Panc1 (cell line): Measurements from ENCODE around the gene LCN1.

Experiments used
- POLR2AphosphoS5 ChIP-seq: IDR thresholded peaks from 2 replicates; pipeline ENCODE4 v1.6.1; 2012; ENCODE audit warnings: mild to moderate bottlenecking, low read depth, low read length, moderate library complexity
- SIN3A ChIP-seq: IDR thresholded peaks from 2 replicates; pipeline ENCODE4 v1.6.1; 2012; ENCODE audit warnings: low read depth, mild to moderate bottlenecking, low read length, moderate library complexity, borderline replicate concordance; ENCODE audit not compliant: insufficient read depth
- TCF7L2 ChIP-seq: IDR thresholded peaks from 2 replicates; pipeline ENCODE4 v1.6.1; 2011; ENCODE audit warnings: mild to moderate bottlenecking, low read depth, low read length, inconsistent platforms
- TF ChIP-seq, protein P1 (sequence below): fragments of 450-650 bp; IDR thresholded peaks from 2 replicates; pipeline ENCODE4 v1.5.1; 2017; ENCODE audit warnings: mild to moderate bottlenecking
- TF ChIP-seq, protein P2 (sequence below), 2 experiments: IDR thresholded peaks; 2 replicates each; pipeline ENCODE4 v1.6.1; 2011 to 2012; ENCODE audit warnings: low read depth in 2 of 2, control low read depth in 1 of 2, low read length in 1 of 2, mild to moderate bottlenecking in 1 of 2, moderate library complexity in 1 of 2; ENCODE audit not compliant: insufficient read depth in 1 of 2

DNA sequence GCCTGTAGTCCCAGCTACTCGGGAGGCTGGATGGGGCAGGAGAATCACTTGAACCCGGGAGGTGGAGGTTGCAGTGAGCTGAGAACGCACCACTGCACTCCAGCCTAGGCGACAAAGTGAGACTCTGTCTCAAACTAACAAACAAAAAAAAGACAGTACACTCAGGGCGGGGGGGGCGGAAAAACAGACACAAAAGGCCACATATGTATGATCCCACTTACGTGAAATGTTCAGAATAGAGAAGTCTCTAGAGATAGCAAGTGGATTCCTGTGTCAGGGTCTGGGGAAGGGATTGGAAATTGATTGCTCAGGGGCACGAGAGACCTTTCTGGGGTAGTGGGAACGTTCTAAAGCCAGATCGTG is 9.0 kb upstream of the LCN1 start:
- TF ChIP-seq, protein P1, sequence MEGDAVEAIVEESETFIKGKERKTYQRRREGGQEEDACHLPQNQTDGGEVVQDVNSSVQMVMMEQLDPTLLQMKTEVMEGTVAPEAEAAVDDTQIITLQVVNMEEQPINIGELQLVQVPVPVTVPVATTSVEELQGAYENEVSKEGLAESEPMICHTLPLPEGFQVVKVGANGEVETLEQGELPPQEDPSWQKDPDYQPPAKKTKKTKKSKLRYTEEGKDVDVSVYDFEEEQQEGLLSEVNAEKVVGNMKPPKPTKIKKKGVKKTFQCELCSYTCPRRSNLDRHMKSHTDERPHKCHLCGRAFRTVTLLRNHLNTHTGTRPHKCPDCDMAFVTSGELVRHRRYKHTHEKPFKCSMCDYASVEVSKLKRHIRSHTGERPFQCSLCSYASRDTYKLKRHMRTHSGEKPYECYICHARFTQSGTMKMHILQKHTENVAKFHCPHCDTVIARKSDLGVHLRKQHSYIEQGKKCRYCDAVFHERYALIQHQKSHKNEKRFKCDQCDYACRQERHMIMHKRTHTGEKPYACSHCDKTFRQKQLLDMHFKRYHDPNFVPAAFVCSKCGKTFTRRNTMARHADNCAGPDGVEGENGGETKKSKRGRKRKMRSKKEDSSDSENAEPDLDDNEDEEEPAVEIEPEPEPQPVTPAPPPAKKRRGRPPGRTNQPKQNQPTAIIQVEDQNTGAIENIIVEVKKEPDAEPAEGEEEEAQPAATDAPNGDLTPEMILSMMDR = no peak
- TF ChIP-seq POLR2AphosphoS5 (no peak), SIN3A (no peak), TCF7L2 (no peak)
- TF ChIP-seq, protein P2, sequence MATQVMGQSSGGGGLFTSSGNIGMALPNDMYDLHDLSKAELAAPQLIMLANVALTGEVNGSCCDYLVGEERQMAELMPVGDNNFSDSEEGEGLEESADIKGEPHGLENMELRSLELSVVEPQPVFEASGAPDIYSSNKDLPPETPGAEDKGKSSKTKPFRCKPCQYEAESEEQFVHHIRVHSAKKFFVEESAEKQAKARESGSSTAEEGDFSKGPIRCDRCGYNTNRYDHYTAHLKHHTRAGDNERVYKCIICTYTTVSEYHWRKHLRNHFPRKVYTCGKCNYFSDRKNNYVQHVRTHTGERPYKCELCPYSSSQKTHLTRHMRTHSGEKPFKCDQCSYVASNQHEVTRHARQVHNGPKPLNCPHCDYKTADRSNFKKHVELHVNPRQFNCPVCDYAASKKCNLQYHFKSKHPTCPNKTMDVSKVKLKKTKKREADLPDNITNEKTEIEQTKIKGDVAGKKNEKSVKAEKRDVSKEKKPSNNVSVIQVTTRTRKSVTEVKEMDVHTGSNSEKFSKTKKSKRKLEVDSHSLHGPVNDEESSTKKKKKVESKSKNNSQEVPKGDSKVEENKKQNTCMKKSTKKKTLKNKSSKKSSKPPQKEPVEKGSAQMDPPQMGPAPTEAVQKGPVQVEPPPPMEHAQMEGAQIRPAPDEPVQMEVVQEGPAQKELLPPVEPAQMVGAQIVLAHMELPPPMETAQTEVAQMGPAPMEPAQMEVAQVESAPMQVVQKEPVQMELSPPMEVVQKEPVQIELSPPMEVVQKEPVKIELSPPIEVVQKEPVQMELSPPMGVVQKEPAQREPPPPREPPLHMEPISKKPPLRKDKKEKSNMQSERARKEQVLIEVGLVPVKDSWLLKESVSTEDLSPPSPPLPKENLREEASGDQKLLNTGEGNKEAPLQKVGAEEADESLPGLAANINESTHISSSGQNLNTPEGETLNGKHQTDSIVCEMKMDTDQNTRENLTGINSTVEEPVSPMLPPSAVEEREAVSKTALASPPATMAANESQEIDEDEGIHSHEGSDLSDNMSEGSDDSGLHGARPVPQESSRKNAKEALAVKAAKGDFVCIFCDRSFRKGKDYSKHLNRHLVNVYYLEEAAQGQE (IDR thresholded peaks at IDR 0.05; ENCODE audit: insufficient read depth in 1 of 2, low read depth in 2 of 2, low read length in 1 of 2) = no peak
